Measurements from ENCODE around the gene NDUFAF4. TPM values are rescaled to one million over a fixed set of nuclear protein-coding genes. Genes with fewer than 3 reads are reported as not detected.
A peak's percentile ranks its signal among the peaks of the same experiment; 100 is the strongest.

Gene NDUFAF4
- total RNA-seq, 6 donors from 2014 or later = 12.3 to 24.5 (median 17.4) TPM

DNA sequence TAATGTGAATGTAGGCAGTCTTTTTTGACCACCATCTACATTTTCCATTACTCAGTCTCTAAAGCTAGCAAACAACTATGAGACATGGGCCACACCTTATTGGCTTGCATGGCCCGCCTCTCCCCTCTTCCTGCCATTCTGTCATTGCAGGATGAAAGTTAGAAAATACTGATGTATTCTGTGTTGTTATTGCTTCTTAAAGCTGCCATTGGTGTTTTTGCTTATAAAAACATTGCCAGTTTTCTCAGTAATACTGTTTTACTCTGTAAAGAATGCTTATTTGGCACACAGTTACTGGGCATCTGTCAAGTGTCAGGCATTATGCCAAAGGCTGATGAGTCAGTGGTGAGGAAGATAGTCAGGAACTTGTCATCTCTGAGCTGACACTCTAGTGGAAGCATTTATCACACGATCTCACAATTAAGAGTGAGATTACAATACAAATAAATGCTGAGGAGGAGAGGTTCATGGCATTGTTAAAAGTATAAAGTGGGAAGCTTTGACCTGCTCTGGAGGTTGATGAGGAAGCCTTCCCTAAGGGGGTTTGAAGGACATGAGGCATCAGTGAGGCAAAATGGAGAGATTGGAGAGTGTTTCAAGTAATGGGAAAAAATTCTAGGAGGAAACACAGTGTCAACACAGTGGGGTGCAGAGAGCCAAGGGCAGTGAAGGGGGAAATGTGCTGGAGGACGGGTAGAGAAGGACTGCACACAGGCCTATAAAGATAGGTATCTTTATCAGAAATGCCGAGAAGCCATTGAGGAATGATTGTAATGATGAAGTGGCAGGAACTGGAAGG is 41.5 kb upstream of the NDUFAF4 start:
- 56 to 59% methylated on average over 4 of the region's 4 CpGs for WGBS, 2 donors
- H3K9me3 ChIP-seq = no peaks in the 10 kb centered on the region
- H3K4me3 ChIP-seq = no peak overlapping the region
- H3K27me3 ChIP-seq = no peaks in the 10 kb centered on the region
- no peak overlapping the region for H3K27ac ChIP-seq
- no peak for TF ChIP-seq EP300 (IDR thresholded peaks at IDR 0.05)
- no peak for TF ChIP-seq POLR2A (IDR thresholded peaks at IDR 0.05)
- no peak for TF ChIP-seq POLR2AphosphoS5 (IDR thresholded peaks at IDR 0.05)
- TF ChIP-seq, protein P1, sequence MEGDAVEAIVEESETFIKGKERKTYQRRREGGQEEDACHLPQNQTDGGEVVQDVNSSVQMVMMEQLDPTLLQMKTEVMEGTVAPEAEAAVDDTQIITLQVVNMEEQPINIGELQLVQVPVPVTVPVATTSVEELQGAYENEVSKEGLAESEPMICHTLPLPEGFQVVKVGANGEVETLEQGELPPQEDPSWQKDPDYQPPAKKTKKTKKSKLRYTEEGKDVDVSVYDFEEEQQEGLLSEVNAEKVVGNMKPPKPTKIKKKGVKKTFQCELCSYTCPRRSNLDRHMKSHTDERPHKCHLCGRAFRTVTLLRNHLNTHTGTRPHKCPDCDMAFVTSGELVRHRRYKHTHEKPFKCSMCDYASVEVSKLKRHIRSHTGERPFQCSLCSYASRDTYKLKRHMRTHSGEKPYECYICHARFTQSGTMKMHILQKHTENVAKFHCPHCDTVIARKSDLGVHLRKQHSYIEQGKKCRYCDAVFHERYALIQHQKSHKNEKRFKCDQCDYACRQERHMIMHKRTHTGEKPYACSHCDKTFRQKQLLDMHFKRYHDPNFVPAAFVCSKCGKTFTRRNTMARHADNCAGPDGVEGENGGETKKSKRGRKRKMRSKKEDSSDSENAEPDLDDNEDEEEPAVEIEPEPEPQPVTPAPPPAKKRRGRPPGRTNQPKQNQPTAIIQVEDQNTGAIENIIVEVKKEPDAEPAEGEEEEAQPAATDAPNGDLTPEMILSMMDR (IDR thresholded peaks at IDR 0.05) = no peak
- DNase-seq = no peak
- H3K4me1 ChIP-seq = no peaks in the 10 kb centered on the region
- peak in 1 of 2 donors; percentile 41 for ATAC-seq (ENCODE audit: low FRiP score in 2 of 2)
- H3K36me3 ChIP-seq = no peaks in the 10 kb centered on the region

DNA sequence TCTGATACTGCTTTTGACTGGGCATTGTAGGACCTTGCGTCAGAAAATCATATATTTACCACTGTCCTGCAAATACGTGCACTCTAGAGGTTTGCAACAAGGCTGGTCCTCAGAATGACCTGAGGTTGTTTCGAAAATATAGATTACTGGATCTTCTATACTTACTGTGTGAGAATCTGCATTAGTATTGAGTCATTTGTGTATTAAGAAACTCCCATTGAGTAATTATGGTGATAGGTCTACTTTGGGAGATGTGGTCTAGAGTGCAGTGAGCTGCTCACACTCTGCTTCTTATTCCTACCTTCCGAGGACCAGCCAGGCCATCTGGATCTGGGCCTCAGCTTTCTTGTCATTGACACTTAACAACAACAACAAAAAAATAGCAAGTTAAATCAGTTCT is 36.4 kb upstream of the NDUFAF4 start:
- 76 to 90% methylated on average over 4 of the region's 4 CpGs for WGBS, 2 donors
- Histone ChIP-seq H3K4me1 (no peaks in the 10 kb centered on the region), H3K27me3 (no peaks in the 10 kb centered on the region), H3K36me3 (no peaks in the 10 kb centered on the region), H3K27ac (no peak overlapping the region), H3K9me3 (no peaks in the 10 kb centered on the region), H3K4me3 (no peak overlapping the region)
- no peak for ATAC-seq (ENCODE audit: low FRiP score in 2 of 2)
- no peak for DNase-seq
- no peak for TF ChIP-seq POLR2AphosphoS5 (IDR thresholded peaks at IDR 0.05)
- TF ChIP-seq, protein P1 (IDR thresholded peaks at IDR 0.05) = no peak
- no peak for TF ChIP-seq EP300 (IDR thresholded peaks at IDR 0.05)
- TF ChIP-seq POLR2A (IDR thresholded peaks at IDR 0.05) = no peak

DNA sequence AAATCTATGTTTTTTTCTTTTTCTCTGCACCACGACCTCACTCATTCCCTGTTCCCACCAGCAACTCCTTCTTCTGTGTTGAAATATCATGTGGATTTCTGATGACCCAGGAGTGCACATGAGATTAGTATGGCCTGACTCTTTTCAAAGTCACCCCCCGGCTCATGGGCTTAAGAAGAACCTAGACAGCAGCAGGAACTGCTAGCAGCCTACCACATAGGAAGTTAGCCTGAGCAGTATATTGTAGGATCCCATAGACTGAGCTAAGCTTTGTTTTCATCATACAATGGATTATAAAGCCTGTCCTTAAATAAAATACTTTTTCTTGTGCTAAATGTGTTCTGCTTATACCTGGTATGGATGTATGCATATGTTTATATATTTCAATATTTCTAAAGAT is 33.5 kb upstream of the NDUFAF4 start:
- Histone ChIP-seq H3K36me3 (no peaks in the 10 kb centered on the region), H3K27me3 (no peaks in the 10 kb centered on the region), H3K9me3 (no peaks in the 10 kb centered on the region), H3K27ac (no peak overlapping the region), H3K4me3 (no peak overlapping the region), H3K4me1 (no peaks in the 10 kb centered on the region)
- 61 to 81% methylated on average over 2 of the region's 2 CpGs for WGBS, 2 donors
- no peak for ATAC-seq (ENCODE audit: low FRiP score in 2 of 2)
- TF ChIP-seq, protein P1 (IDR thresholded peaks at IDR 0.05) = no peak
- TF ChIP-seq POLR2A (IDR thresholded peaks at IDR 0.05) (no peak), EP300 (IDR thresholded peaks at IDR 0.05) (no peak), POLR2AphosphoS5 (IDR thresholded peaks at IDR 0.05) (no peak)
- no peak for DNase-seq

DNA sequence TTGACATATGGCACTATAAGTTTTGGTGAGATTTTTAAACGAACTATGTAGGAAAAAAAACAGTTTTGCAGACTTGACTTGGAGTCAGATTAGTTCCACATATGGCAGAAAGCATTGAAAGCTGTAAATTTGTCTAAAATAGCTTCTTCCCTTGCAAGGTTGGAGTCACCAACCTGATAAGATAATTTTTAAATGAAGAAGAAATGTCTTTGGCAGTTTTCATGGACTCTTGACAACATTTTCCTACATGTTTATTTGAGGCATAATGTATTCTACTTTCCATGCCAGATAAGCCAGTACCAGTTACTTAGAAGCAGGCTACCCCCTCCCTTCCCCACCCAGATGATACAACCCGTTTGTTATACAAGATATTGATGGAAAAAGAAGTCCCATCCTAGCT is 32.0 kb upstream of the NDUFAF4 start:
- Histone ChIP-seq H3K4me3 (no peak overlapping the region), H3K36me3 (no peaks in the 10 kb centered on the region), H3K27ac (no peak overlapping the region), H3K27me3 (no peaks in the 10 kb centered on the region), H3K4me1 (peaks cover 4 to 6% (median 5%) of the 10 kb centered on the region in 4 donors), H3K9me3 (no peaks in the 10 kb centered on the region)
- TF ChIP-seq EP300 (IDR thresholded peaks at IDR 0.05) (no peak), POLR2A (IDR thresholded peaks at IDR 0.05) (no peak), POLR2AphosphoS5 (IDR thresholded peaks at IDR 0.05) (no peak)
- TF ChIP-seq, protein P1 (IDR thresholded peaks at IDR 0.05) = no peak
- no peak for ATAC-seq (ENCODE audit: low FRiP score in 2 of 2)
- no peak for DNase-seq
- 62 to 64% methylated on average over 2 of the region's 2 CpGs for WGBS, 2 donors

DNA sequence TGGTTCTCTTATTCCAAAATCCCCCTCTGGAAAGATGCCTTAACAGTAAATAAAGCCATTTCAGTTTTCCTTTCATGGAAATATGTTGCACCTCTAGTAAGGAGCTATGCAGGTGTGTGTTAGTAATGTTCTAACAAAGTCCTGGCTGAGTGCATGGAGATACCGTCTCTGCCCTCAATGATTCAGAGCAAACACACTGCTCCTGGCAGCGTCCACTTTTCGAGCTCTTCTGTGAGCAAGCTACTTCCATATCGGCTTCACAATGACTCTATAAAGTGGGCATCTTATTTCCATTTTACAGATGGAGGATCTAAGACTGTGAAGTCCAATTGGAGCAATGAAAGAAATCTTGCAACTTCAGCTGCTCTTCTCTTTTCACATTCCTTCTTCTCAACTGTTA is 30.0 kb upstream of the NDUFAF4 start:
- Histone ChIP-seq H3K36me3 (no peaks in the 10 kb centered on the region), H3K27me3 (no peaks in the 10 kb centered on the region), H3K4me3 (no peak overlapping the region), H3K4me1 (peaks cover 4 to 13% (median 6%) of the 10 kb centered on the region in 4 donors), H3K9me3 (no peaks in the 10 kb centered on the region), H3K27ac (no peak overlapping the region)
- TF ChIP-seq POLR2AphosphoS5 (IDR thresholded peaks at IDR 0.05) = no peak
- TF ChIP-seq POLR2A (IDR thresholded peaks at IDR 0.05) = no peak
- TF ChIP-seq, protein P1 (IDR thresholded peaks at IDR 0.05) = no peak
- TF ChIP-seq EP300 (IDR thresholded peaks at IDR 0.05) = no peak
- WGBS, 2 donors = 85 to 86% methylated on average over 4 of the region's 4 CpGs
- no peak for ATAC-seq (ENCODE audit: low FRiP score in 2 of 2)
- DNase-seq = no peak
